GM12872 (cell line): ENCODE results near the gene ZNF606.

Experiments used
- TF ChIP-seq, protein P1 (sequence below): IDR thresholded peaks from 3 replicates; pipeline ENCODE4 v1.5.1; 2011; ENCODE audit warnings: low read depth, mild to moderate bottlenecking, low read length, moderate library complexity; ENCODE audit not compliant: insufficient read depth

The ZNF606 gene

DNA sequence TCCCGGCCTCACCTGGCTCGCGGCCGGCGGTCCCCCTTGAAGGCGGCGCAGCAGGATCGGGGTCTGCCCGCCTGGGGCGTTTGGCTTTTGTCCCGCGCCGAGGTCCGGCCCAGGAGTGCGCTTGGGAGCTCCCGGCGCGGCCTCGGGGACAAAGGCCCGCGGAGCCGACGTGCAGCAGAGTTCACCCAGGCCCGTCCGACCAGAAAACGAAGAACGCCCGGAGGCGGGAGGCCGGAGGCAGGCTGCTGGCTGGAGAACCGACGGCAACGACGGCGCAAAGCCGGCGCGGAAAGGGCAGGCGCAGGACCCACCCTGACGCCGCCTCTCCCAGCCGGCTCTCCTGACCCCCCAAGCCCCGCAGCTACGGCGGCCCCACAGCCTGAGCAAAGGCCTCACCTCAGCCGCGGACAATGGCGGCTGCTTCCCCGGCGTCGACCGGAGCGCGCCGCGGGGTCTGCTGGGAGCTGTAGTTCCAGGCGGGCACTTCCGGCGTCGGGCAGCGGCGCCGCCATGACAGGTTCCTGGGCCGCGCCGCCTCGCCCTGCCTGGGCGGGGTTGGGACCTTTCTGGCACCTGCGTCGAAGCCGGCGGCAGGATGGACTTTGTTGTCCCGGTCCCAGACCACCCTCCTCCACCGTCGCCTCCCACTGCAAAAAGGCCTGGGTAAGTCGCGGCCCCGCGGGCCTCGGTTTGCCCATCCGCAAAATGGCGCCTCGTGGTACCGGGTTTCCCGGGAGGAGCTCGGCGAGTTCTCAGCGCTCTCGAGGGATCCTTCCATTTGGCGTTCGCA, at the start of gene ZNF606:
Gene ZNF606 (minus strand): TSS at position 437 of the 790 bp plus-strand sequence. CDS start 1,501 bp downstream, outside the sequence.
- TF ChIP-seq, protein P1, sequence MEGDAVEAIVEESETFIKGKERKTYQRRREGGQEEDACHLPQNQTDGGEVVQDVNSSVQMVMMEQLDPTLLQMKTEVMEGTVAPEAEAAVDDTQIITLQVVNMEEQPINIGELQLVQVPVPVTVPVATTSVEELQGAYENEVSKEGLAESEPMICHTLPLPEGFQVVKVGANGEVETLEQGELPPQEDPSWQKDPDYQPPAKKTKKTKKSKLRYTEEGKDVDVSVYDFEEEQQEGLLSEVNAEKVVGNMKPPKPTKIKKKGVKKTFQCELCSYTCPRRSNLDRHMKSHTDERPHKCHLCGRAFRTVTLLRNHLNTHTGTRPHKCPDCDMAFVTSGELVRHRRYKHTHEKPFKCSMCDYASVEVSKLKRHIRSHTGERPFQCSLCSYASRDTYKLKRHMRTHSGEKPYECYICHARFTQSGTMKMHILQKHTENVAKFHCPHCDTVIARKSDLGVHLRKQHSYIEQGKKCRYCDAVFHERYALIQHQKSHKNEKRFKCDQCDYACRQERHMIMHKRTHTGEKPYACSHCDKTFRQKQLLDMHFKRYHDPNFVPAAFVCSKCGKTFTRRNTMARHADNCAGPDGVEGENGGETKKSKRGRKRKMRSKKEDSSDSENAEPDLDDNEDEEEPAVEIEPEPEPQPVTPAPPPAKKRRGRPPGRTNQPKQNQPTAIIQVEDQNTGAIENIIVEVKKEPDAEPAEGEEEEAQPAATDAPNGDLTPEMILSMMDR: no peak

DNA sequence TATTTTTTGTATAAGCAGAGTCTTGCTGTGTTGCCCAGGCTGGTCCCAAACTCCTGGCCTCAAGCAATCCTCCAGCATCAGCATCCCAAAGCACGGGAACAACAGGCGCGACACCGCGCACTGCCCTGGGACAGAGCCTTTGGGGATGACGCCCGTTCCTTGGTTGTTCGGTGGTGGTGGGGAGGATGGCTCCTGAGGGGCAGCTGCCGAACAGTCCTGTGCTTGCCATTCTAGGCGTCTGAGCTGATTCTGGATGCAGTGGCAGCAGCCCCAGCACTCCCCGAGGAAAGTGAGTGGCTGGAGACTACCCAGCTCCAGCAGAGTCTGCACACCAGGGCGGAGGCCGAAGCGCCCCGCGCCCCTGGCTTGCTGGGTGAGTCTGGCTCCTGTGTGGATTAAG, 49.6 kb upstream of the ZNF606 start:
- TF ChIP-seq, protein P1: no peak

DNA sequence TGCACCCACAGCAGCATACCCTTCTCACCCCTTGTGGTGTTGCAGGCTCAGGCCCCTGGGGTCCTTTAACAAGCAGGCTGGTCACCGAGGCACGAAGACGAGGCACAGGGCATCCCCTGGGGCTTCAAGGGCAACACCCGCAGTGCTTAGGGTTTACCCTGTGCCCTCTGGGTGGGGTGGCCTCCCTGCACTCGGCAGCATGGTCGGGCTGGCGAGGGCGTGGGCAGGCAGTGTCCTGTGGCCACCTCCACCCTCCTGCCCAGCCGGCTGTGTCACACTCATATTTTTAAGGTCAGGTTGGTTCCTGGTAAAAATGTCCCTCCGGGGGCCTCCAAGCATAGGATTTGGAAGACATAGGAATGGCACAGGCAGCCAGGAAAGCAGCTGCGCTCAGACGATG, 45.1 kb upstream of the ZNF606 start:
- TF ChIP-seq, protein P1: no peak

DNA sequence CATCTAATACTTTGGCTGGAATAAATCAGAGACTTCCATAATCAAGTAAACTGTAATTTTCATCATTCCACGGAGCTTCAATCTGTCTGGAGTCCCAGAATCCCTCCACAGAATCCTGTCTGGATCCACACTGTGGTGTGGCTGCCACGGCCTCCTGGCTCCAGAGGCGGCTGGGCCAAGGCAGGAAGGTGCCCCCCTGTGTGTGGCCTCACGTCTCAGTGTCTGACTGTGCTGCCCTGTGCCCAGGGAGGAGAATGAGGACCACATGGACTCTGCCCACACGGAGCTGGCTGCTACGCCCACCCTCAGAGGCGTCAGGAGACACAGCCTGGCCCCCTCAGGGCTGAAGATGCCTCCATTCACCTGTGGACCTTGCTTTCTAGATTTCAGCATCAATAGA, 44.2 kb upstream of the ZNF606 start:
- TF ChIP-seq, protein P1: no peak

DNA sequence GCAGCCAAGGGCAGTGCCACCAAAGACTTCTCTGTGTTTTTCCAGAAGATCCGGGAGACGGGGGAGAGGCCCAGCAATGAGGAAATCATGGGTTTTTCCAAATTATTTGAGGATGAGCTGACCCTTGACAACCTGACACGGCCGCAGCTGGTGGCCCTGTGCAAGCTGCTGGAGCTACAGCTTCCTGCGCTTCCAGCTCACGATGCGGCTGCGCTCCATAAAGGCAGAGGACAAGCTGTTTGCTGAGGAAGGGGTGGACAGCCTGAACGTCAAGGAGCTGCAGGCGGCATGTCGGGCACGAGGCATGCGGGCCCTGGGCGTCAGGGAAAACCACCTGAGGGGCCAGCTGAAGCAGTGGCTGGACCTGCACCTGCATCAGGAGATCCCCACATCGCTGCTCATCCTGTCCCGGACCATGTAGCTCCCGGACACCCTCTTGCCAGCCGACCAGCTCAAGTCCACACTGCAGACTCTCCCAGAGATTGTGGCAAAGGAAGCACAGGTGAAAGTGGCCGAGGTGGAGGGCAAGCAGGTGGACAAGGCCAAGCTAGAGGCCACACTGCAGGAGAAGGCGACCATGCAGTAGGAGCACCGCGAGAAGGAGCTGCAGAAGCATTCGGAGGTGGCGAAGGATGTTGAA, 42.9 kb upstream of the ZNF606 start:
- TF ChIP-seq, protein P1: no peak

DNA sequence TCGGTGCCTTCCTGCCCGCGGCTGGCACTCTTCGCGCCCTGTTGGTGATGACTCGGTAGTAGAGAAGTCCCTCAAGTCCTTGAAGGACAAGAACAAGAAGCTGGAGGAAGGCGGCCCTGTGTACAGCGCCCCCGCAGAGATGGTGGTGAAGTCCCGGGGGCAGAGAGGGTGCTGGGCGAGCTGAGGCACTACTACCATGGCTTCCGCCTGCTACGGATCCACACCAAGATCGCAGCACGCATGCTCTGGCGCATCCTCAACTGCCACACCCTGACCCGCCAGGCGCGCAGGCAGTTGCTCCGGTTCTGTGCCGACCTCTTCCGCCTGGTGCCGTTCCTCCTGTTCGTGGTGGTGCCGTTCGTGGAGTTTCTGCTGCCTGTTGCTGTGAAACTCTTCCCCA, 42.3 kb upstream of the ZNF606 start:
- TF ChIP-seq, protein P1: no peak

DNA sequence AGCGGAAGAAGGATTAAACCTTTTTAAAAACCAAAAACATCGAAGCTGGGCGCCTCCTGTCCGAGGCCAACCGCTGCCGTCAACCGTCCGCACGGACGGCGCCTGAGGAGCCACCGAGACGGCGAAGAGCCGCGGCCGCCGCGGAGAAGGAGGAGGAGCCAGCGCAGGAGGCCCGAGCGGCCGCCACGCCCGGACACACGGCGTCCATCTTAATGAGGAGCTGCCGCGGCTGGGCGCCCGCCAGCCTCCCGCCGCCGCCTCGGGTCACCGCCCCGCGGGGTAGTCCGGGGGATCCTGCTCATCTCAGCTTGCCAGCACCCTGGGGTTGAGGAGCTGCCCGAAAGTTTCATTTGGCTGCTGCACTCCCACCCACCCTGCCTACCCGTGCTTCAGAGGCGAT, 41.8 kb upstream of the ZNF606 start:
- TF ChIP-seq, protein P1: no peak
